GM19397 (cell line): ENCODE measurements around the gene MASP1.

Experiments used
- ATAC-seq: cut with Tn5 transposase; IDR thresholded peaks from one replicate; pipeline ENCODE4 v1.9.1; 2021; ENCODE audit warnings: mild to moderate bottlenecking, moderate library complexity; ENCODE audit not compliant: unreplicated experiment

MASP1 gene

GRCh38 chr3:187291512-187292132 is at the start of gene MASP1:
Gene MASP1 (minus strand): TSS chr3:187291737. CDS start chr3:187291632, 105 bp downstream.
- no peak for ATAC-seq

- no peak for ATAC-seq
Observed at GRCh38 chr3:187340578-187340977, 49.0 kb upstream of the MASP1 start.

DNA sequence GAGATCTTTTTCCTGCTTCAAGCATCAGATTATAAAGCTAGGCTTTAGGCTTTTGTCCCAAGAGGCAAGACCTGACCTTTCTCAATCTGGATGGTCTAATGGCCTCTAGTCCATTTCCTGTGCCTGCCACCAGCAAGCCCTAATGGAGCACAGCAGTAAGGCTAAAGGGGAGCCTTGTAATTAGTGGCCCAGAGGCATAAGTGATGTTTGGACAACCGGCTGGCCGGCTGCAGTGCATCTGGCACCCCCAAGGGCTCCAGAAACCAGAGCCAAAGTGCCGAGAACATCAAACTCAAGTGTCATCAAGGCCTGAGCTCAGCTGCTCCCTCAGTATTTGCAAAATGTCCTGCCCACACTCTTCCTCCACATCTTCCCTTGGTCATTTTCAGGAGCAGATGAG is 44.8 kb upstream of the MASP1 start:
- ATAC-seq, result no peak

- ATAC-seq, result no peak
Observed at GRCh38 chr3:187334904-187335303, 43.4 kb upstream of the MASP1 start.

DNA sequence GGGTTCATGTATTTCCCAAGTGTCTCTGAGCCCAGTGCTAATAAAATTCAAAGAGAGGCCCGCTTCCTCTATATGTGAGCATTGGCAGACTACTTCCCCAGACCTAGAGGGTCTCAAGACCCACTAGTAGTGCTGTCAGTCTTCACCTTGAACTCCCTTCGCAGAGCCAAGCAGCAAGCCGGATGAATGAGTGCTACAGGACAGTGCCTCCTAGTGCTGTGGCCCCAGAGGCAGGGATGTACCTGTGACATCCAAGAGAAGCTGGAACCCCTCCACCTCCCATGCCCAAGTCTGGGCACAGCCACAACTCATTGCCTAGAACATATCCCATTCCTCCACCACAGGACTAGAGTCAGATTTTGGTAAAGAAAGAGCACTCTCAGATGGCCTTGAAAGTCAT is 37.2 kb upstream of the MASP1 start:
- no peak for ATAC-seq

- no peak for ATAC-seq
Observed at GRCh38 chr3:187327845-187328244, 36.3 kb upstream of the MASP1 start.

DNA sequence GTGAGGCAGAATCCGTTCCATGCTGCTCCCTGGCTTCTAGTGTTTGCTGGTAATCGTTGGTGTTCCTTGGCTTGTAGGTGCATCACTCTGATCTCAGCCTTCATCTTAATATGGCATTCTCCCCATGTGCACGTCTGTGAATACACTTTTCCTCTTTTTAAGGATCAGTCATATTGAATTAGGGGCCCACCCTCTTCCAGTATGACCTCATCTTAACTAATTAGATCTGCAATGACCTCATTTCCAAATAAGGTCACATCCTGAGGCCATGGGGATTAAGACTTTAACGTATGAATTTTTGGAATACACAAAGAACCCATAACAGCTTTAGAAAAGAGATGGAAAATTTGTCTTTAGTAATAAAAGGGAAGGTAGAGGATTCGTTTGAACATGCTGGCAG is 34.1 kb upstream of the MASP1 start:
- ATAC-seq, result no peak

DNA sequence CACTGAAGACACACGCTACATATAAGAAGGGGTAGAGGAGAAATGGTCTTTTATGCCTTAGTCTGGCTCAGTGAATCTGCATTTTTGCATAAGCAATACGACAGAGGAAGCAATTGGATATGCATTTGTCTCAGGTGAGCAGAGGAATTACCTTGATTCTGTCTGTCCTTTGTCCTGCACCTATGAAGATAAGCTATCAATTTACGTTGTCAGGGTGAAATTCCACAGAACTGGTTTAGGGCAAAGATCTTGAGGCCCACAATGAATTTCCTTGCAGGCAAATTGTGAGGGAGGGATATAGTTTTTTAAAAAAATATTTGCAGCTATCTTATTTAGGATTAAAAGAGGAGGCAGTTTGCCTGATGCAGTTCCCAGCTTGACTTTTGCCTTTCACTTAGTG is 31.6 kb upstream of the MASP1 start:
- ATAC-seq, result no peak

DNA sequence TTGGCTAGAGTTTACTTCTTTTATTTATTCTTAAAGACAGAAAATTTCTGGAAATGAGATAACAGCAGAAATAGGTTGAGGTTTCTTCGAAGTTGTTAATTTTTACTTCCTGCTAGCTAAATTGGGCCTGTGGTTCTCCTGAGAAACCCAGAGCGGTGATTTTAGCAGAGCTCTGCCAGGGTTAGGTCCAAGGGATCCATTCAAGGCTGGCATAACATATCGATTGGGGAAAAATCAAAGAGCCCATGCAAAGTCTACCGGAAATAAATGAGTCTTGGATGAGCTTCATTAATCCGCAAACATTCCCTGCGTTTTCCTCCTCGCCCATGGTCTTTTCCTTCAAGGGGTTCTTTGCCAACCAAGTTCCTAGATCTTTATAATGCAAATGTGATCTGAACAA is 30.8 kb upstream of the MASP1 start:
- ATAC-seq, result no peak

DNA sequence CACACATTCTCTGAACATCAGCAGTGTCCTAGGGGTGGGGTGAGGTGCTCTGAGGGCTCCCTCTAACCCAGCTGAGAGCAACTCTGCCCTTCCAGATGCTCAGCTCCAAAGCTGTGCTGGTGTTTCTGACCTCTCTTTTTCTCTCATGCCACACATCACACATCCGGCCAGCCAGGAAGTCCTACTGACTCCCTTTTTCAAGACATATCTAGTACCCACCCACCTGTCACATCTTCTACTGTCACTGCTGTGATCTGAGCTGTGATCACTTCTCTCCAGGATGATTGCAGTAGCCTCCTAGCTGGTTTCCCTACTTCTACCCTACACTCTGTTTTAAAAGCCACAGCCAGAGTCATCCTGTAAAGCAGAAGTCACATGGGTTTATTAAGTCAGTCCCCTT is 30.2 kb upstream of the MASP1 start:
- no peak for ATAC-seq

- peak; percentile 74 for ATAC-seq
Observed at GRCh38 chr3:187319699-187320302, 28.3 kb upstream of the MASP1 start.

- no peak for ATAC-seq
Observed at GRCh38 chr3:187318819-187319616, 27.5 kb upstream of the MASP1 start.

DNA sequence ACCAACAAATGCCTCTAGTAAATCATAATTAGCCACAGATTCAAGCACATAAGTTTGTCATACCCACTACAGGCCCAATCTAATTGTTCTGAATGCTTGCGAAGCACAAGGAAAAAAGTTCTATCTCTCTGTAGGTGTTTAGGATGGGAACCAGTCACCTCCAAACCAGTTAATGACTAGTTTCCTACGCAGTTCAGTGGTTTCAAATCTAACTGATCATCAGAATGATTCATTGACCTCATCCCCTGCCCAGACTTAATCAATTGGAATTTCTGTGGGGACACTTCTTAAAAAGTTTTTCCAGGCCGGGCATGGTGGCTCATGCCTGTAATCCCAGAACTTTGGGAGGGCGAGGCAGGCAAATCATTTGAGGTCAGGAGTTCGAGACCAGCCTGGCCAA is 24.3 kb upstream of the MASP1 start:
- ATAC-seq, result no peak

- ATAC-seq, result no peak
Observed at GRCh38 chr3:187314176-187314575, 22.6 kb upstream of the MASP1 start.

DNA sequence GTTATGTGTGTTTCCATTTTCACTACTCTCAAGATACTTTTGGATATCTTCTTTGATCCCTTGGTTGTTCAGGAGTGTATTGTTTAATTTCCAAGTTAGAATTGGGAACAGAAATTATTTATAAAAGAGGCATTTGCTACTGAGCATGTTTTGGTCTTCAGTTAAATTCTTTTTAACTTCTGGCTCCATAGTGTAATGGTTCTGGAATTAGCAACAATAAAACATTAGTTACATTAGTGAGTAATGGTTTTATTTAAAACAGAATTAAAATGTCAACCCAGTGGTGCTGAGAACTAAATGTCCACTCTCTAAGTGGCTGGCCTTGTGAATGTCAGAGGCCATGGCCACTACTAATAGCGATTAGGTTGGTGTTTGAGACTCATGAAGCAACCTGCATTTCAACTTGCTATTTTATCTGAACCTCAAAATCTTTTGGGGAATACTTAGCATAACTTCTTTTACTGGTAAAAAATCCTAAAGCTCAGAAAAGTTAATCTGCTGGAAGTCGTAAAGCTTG is 19.5 kb upstream of the MASP1 start:
- ATAC-seq, result no peak

DNA sequence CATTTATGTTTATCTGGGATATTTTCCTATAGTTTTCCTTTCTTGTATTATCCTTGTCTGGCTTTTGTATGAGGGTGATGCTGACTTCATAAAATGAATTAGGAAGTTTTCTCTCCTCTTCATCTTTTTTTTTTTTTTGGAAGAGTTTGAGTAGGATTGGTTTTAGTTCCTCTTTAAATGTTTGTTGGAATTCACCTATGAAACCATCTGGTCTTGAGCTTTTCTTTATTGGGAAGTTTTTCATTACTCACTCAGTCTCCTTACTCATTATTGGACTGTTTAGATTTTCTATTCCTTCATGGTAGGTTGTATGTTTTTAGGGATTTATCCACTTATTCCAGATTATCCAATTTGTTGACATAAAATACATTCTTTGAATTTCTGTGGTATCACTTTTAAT is 18.7 kb upstream of the MASP1 start:
- no peak for ATAC-seq

DNA sequence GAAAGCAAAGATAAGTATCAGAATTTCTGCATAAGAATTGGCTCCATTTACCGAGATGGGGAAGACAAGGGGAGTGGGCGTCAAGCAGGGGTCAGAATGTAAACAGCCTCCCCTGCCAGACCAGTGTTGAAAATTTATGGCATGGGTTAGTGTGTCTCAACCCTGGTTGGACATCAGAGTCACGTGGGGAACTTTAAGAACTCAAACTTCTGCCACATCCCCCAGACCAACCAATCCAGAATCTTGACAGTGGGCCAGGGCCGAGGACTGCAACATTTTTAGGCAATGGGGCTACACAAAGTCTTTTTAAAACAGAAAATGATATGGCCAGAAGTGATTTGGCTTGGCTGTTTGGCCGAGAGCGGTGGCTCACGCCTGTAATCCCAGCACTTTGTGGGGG is 14.3 kb upstream of the MASP1 start:
- no peak for ATAC-seq

- ATAC-seq, result no peak
Observed at GRCh38 chr3:187299611-187300010, 8.1 kb upstream of the MASP1 start.

DNA sequence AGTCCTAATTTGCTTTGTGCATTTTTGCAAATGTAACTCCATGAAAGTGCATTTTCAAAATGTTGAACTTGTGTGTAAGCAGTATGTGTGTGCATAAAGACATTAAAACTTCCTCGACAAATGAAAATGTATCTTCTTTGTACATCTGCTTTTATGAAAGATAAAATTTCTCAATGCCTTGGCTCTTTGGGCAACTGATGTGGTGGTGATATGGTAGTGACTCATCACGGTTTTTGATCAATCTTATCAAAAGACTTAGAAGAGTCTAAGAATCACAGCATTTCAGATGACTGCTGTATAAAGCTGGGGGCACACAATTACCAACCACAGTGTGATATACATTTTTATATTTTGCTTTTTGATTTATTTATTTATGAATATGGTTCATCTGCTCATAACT is 5.4 kb upstream of the MASP1 start:
- ATAC-seq, result no peak

GRCh38 chr3:187296058-187296457 is 4.5 kb upstream of the MASP1 start:
- no peak for ATAC-seq

DNA sequence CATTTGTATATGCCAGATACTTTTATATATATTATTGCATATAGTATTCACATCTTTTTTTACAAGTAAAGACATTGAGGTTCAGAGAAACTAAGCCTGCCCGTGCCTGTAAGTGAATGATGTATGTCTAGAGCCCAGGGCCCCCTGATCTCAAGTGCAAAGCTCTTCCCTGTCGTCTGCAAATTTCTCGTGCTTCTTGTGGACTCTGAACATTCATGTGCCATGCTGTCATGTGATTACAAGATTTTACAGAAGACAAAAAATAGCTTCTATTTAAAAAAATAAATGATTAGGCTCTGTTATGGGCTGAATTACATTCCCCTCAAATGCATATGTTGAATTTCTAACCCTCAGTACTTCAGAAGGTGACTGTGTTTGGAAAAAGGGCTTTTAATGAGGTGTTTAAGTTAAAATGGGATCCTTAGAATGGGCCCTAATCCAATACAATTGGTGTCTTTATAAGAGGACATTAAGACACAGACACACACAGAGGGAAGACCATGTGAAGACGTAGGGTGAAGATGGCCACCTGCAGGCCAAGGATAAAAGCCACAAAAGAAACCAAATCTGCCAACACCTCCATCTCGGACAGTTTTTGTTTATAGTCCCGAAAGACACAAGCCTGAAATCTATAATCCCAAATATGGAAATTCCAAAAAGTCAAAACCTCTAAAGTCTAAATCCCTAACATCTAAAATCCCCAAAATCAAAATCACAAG is 3.9 kb upstream of the MASP1 start:
- ATAC-seq, result no peak
